Fibroblast of villous mesenchyme (primary cell): Measurements from ENCODE around the gene REX1BD. TPM values are rescaled to one million over a fixed set of nuclear protein-coding genes. Genes with fewer than 3 reads are reported as not detected.

Experiments
- DNase-seq: peaks from one replicate; pipeline ENCODE4 v3.0.0-alpha.2; 2010; ENCODE audit warnings: low read depth
- H3K4me3 ChIP-seq: 2 replicates; pipeline ENCODE4 v1.5.1; 2011; ENCODE audit warnings: low read depth, mild to moderate bottlenecking, low read length
- CTCF ChIP-seq: IDR thresholded peaks from 2 replicates; pipeline ENCODE4 v1.5.1; 2012; ENCODE audit warnings: low read depth, mild to moderate bottlenecking, low read length; ENCODE audit not compliant: insufficient read depth
- total RNA-seq: library from RNA; depleted of rRNA; stranded (reverse); fragments of >200 nt; gene quantifications from 2 replicates; pipeline ENCODE4 v1.2.3, GENCODE V29; 2012

Gene REX1BD
- total RNA-seq, 1 donor: 27.6 TPM

- DNase-seq: peak; percentile 77
- no peak for TF ChIP-seq CTCF
- H3K4me3 ChIP-seq: no peak overlapping the region
Observed at GRCh38 chr19:18562086-18562485, 26.5 kb upstream of the REX1BD start.

- DNase-seq: no peak
- no peak for TF ChIP-seq CTCF
- H3K4me3 ChIP-seq: no peak overlapping the region
Observed at GRCh38 chr19:18566953-18567352, 21.6 kb upstream of the REX1BD start.

GRCh38 chr19:18568367-18568766 is 20.2 kb upstream of the REX1BD start:
- no peak for TF ChIP-seq CTCF
- no peak for DNase-seq

DNA sequence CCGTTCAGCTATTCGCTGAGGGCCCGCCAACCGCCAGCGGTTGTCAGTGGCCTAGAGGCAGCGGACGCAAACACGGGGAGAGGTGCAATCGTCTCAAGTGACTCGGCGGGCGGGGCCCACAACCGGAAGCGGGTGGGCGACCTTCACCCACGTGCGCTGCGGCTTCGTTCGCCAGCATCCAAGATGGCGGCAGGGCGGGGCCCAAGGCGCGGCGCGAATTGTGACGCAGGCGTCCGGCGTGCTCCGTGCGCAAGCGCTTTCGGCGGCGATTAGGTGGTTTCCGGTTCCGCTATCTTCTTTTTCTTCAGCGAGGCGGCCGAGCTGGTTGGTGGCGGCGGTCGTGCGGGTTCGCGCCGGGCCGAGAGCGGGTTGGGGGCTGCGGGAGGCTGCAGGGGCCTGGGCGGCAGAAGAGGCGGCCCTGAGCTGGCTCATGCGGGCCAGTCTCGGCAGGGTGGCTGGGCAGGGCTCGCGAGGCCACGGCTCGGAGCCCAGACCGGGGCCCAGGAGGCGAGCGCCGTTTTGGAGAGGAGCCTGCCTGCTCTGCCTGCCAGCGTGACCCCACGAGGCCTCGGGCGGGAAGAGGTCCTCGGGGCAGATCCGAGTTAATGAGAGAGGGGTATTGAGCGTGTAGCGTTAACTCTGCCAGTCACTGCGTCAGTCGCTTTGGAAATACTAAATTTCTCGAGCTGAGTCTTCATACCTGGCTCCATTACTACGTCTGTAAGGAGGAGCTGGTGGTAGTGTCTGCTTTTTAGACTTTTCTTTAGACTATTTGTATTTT is 16.8 kb upstream of the REX1BD start, which contains the start of gene UBA52:
Gene UBA52 (plus strand): TSS at position 294 of the 781 bp plus-strand sequence. CDS start 1,444 bp downstream, outside the sequence.
- H3K4me3 ChIP-seq: peak within 1 kb of the TSS; percentile 97
- TF ChIP-seq CTCF: no peak
- peak; percentile 98 for DNase-seq

More at GRCh38 chr19:18568367-18568766, 20.2 kb upstream of the REX1BD start:
- no peak overlapping the region for H3K4me3 ChIP-seq

- DNase-seq: no peak
- no peak for TF ChIP-seq CTCF
- H3K4me3 ChIP-seq: no peak overlapping the region
Observed at GRCh38 chr19:18574691-18575291, 13.8 kb upstream of the REX1BD start.

- no peak overlapping the region for H3K4me3 ChIP-seq
- TF ChIP-seq CTCF: no peak
- DNase-seq: no peak
Observed at GRCh38 chr19:18576383-18576782, 12.2 kb upstream of the REX1BD start.
